Stimulated activated CD8-positive, alpha-beta memory T cell treated with anti-CD3 and anti-CD28 coated beads, Interleukin-15, amount 100 ng/mL, for 4 hours (primary cell): ENCODE results near the gene CHEK1.
"Not testable (repeated sequence)": the region's sequence is repeated elsewhere in the genome, so short reads cannot be mapped to it uniquely, and the experiment has no call there.

Experiments
- DNase-seq, 2 donors: peaks; one replicate each; pipeline ENCODE4 v3.0.0-alpha.2; 2020; ENCODE audit warnings: low read depth in 2 of 2

Gene CHEK1

GRCh38 chr11:125624756-125625213, at the start of gene CHEK1:
CHEK1 (plus strand) TSS chr11:125625163; CDS start chr11:125626769, 1,606 bp downstream.
- DNase-seq: no peak

- not testable (repeated sequence) for DNase-seq
Measured at GRCh38 chr11:125577181-125577580, 47.8 kb upstream of the CHEK1 start.

GRCh38 chr11:125578783-125579182, 46.2 kb upstream of the CHEK1 start:
- DNase-seq: no peak

- DNase-seq: no peak
Measured at GRCh38 chr11:125579811-125580210, 45.2 kb upstream of the CHEK1 start.

GRCh38 chr11:125583496-125583895, 41.5 kb upstream of the CHEK1 start:
- no peak for DNase-seq

GRCh38 chr11:125585487-125585886, 39.5 kb upstream of the CHEK1 start:
- no peak for DNase-seq

- no peak for DNase-seq
Measured at GRCh38 chr11:125586623-125587022, 38.3 kb upstream of the CHEK1 start.

- DNase-seq: no peak
Measured at GRCh38 chr11:125587480-125587879, 37.5 kb upstream of the CHEK1 start.

GRCh38 chr11:125588505-125588904, 36.5 kb upstream of the CHEK1 start:
- DNase-seq: no peak

GRCh38 chr11:125591649-125592304, 33.2 kb upstream of the CHEK1 start:
- peak; percentile 11 to 17 for DNase-seq

GRCh38 chr11:125592305-125593113, 32.5 kb upstream of the CHEK1 start, which contains the start of gene STT3A:
STT3A (plus strand) TSS chr11:125592852; CDS start chr11:125595916, 3,064 bp downstream.
- peak; percentile 96 to 98 for DNase-seq

- no peak for DNase-seq
Measured at GRCh38 chr11:125593114-125593820, 31.7 kb upstream of the CHEK1 start.

- DNase-seq: no peak
Measured at GRCh38 chr11:125594958-125595357, 30.0 kb upstream of the CHEK1 start.

- DNase-seq: no peak
Measured at GRCh38 chr11:125600663-125601062, 24.3 kb upstream of the CHEK1 start.

GRCh38 chr11:125603207-125603606, 21.8 kb upstream of the CHEK1 start:
- no peak for DNase-seq

- no peak for DNase-seq
Measured at GRCh38 chr11:125605417-125605816, 19.5 kb upstream of the CHEK1 start.

- no peak for DNase-seq
Measured at GRCh38 chr11:125609545-125609944, 15.4 kb upstream of the CHEK1 start.

- DNase-seq: no peak
Measured at GRCh38 chr11:125618383-125618782, 6.6 kb upstream of the CHEK1 start.

- no peak for DNase-seq
Measured at GRCh38 chr11:125621995-125622394, 3.0 kb upstream of the CHEK1 start.

GRCh38 chr11:125623064-125623463, 1.9 kb upstream of the CHEK1 start:
- no peak for DNase-seq

GRCh38 chr11:125625225-125625629, 264 bp downstream of the CHEK1 start:
- DNase-seq: no peak

- peak; percentile 64 to 68 for DNase-seq
Measured at GRCh38 chr11:125625630-125626287, 796 bp downstream of the CHEK1 start.
